Neuronal stem cell (in vitro differentiated cells): ENCODE results near the gene KCNE3.

Experiments used
- DNase-seq: peaks from one replicate; pipeline ENCODE4 v3.0.0-alpha.2; 2013; ENCODE audit warnings: low spot score
- H2AFZ ChIP-seq: one replicate; pipeline ENCODE4 v1.6.1; 2013; ENCODE audit warnings: mild to moderate bottlenecking, low read length, inconsistent platforms
- H2AK5ac ChIP-seq: 2 replicates; pipeline ENCODE4 v1.6.1; 2013; ENCODE audit warnings: low read depth, mild to moderate bottlenecking, inconsistent platforms, low read length, moderate library complexity, mixed read lengths
- H2BK120ac ChIP-seq: 2 replicates; pipeline ENCODE4 v1.6.1; 2013; ENCODE audit warnings: low read depth, mild to moderate bottlenecking, inconsistent platforms, low read length, moderate library complexity, mixed read lengths
- H2BK12ac ChIP-seq: one replicate; pipeline ENCODE4 v1.6.1; 2013; ENCODE audit warnings: low read length, inconsistent platforms
- H2BK15ac ChIP-seq: 2 replicates; pipeline ENCODE4 v1.6.1; 2013; ENCODE audit warnings: mild to moderate bottlenecking, low read length, inconsistent platforms, mixed read lengths
- H2BK5ac ChIP-seq: one replicate; pipeline ENCODE4 v1.6.1; 2013; ENCODE audit warnings: inconsistent platforms, mild to moderate bottlenecking, low read length, moderate library complexity
- H3K14ac ChIP-seq: one replicate; pipeline ENCODE4 v1.6.1; 2013; ENCODE audit warnings: low read length, inconsistent platforms
- H3K18ac ChIP-seq: 2 replicates; pipeline ENCODE4 v1.6.1; 2013; ENCODE audit warnings: low read length, inconsistent platforms
- H3K23ac ChIP-seq: 2 replicates; pipeline ENCODE4 v1.6.1; 2013; ENCODE audit warnings: low read depth, mild to moderate bottlenecking, mixed read lengths, low read length, inconsistent platforms; ENCODE audit not compliant: poor library complexity
- H3K27ac ChIP-seq: replicated peaks from 3 replicates; pipeline ENCODE4 v1.5.1; 2013; ENCODE audit warnings: low read length, inconsistent platforms
- H3K27me3 ChIP-seq, 3 experiments: 2 replicates each; pipeline ENCODE4 v1.6.1; 2013; ENCODE audit warnings: low read length in 3 of 3, mild to moderate bottlenecking in 2 of 3, inconsistent platforms in 1 of 3, low read depth in 1 of 3, mixed read lengths in 1 of 3, moderate library complexity in 1 of 3; ENCODE audit not compliant: control insufficient read depth in 3 of 3, insufficient read depth in 3 of 3
- H3K36me3 ChIP-seq, 2 donors: replicated peaks in 1 of 2; 2 replicates each; pipeline ENCODE4 v1.6.1; 2013; ENCODE audit warnings: low read length in 2 of 2; ENCODE audit not compliant: control insufficient read depth in 2 of 2, insufficient read depth in 2 of 2
- H3K4ac ChIP-seq: 2 replicates; pipeline ENCODE4 v1.6.1; 2013; ENCODE audit warnings: inconsistent platforms, mild to moderate bottlenecking, low read length, moderate library complexity
- H3K4me1 ChIP-seq, 2 donors: 1 replicate in 1 of 2; 2 replicates in 1 of 2; pipeline ENCODE4 v1.6.1; 2013; ENCODE audit warnings: low read length in 2 of 2, low read depth in 1 of 2; ENCODE audit not compliant: control insufficient read depth in 2 of 2, insufficient read depth in 1 of 2
- H3K4me2 ChIP-seq: one replicate; pipeline ENCODE4 v1.6.1; 2013; ENCODE audit warnings: mild to moderate bottlenecking, low read length, inconsistent platforms; ENCODE audit not compliant: insufficient read depth, poor library complexity, severe bottlenecking
- H3K4me3 ChIP-seq, 2 donors: 2 replicates each; pipeline ENCODE4 v1.5.1; 2013; ENCODE audit warnings: low read length in 2 of 2, mild to moderate bottlenecking in 2 of 2, inconsistent platforms in 1 of 2, moderate library complexity in 1 of 2
- H3K79me1 ChIP-seq: one replicate; pipeline ENCODE4 v1.6.1; 2013; ENCODE audit warnings: low read depth, mild to moderate bottlenecking, inconsistent platforms, low read length, moderate library complexity
- H3K9ac ChIP-seq: one replicate; pipeline ENCODE4 v1.6.1; 2013; ENCODE audit warnings: mild to moderate bottlenecking, low read depth, low read length, inconsistent platforms; ENCODE audit not compliant: poor library complexity
- H3K9me3 ChIP-seq, 2 donors: replicated peaks in 1 of 2; 2 replicates each; pipeline versions ENCODE3 to v1.6.1; 2013; ENCODE audit warnings: low read length in 2 of 2, mild to moderate bottlenecking in 2 of 2, inconsistent platforms in 1 of 2, low read depth in 1 of 2, mixed read lengths in 1 of 2, moderate library complexity in 1 of 2; ENCODE audit not compliant: control insufficient read depth in 2 of 2, insufficient read depth in 1 of 2
- H4K8ac ChIP-seq: one replicate; pipeline ENCODE4 v1.6.1; 2013; ENCODE audit warnings: low read depth, mild to moderate bottlenecking, inconsistent platforms, low read length, moderate library complexity
- H4K91ac ChIP-seq: one replicate; pipeline ENCODE4 v1.6.1; 2013; ENCODE audit warnings: low read length, low read depth, mild to moderate bottlenecking, inconsistent platforms; ENCODE audit not compliant: poor library complexity
- WGBS, 2 donors: extraction: QIAGEN DNeasy Blood & Tissue Kit; methylation state at CpG; one replicate each; pipeline ENCODE4 v1.1.7; 2013; ENCODE audit warnings: missing lambda C conversion rate in 2 of 2, mixed read lengths in 1 of 2; ENCODE audit not compliant: insufficient read length in 2 of 2, insufficient replicate concordance in 1 of 2; ENCODE audit errors: extremely low coverage in 2 of 2; 5-methylcytosine and 5-hydroxymethylcytosine counted together

Gene KCNE3

GRCh38 chr11:74437441-74438042, 29.8 kb downstream of the KCNE3 start:
- Histone ChIP-seq H2BK15ac (no peak overlapping the region), H3K4ac (no peak overlapping the region), H3K4me1 (no peaks in the 10 kb centered on the region), H3K14ac (no peak overlapping the region), H3K9ac (no peak overlapping the region), H3K4me2 (no peak overlapping the region), H3K79me1 (no peaks in the 10 kb centered on the region), H3K4me3 (no peak overlapping the region), H3K27ac (no peak overlapping the region), H4K91ac (no peak overlapping the region), H2BK120ac (no peak overlapping the region), H4K8ac (no peak overlapping the region), H3K36me3 (no peaks in the 10 kb centered on the region), H3K23ac (no peak overlapping the region), H2BK5ac (no peak overlapping the region), H3K27me3 (peaks cover 0 to 5% (median 0%) of the 10 kb centered on the region in 3 experiments), H3K9me3 (no peaks in the 10 kb centered on the region), H2AK5ac (no peak overlapping the region), H2BK12ac (no peak overlapping the region), H2AFZ (peak overlapping the region; percentile 42), H3K18ac (no peak overlapping the region)
- whole genome bisulfite sequencing, 2 donors: no CpG with 5 or more reads among the region's 1 CpG
- DNase-seq: no peak

GRCh38 chr11:74434528-74434927, 32.8 kb downstream of the KCNE3 start:
- no peak overlapping the region for H2AFZ ChIP-seq
- H3K36me3 ChIP-seq: no peaks in the 10 kb centered on the region
- no CpG with 5 or more reads among the region's 7 CpGs for WGBS, 2 donors
- H3K27ac ChIP-seq: no peak overlapping the region
- no peak overlapping the region for H3K9ac ChIP-seq
- no peaks in the 10 kb centered on the region for H3K9me3 ChIP-seq
- H3K4me2 ChIP-seq: no peak overlapping the region
- no peak overlapping the region for H2BK120ac ChIP-seq
- no peaks in the 10 kb centered on the region for H3K4me1 ChIP-seq
- H3K4ac ChIP-seq: no peak overlapping the region
- no peak overlapping the region for H2AK5ac ChIP-seq
- H3K79me1 ChIP-seq: no peaks in the 10 kb centered on the region
- peaks cover 0 to 5% (median 0%) of the 10 kb centered on the region in 3 experiments for H3K27me3 ChIP-seq
- H3K18ac ChIP-seq: no peak overlapping the region
- no peak overlapping the region for H4K91ac ChIP-seq
- H3K4me3 ChIP-seq: no peak overlapping the region
- H2BK15ac ChIP-seq: no peak overlapping the region
- H4K8ac ChIP-seq: no peak overlapping the region
- DNase-seq: no peak
- no peak overlapping the region for H2BK12ac ChIP-seq
- no peak overlapping the region for H3K23ac ChIP-seq
- no peak overlapping the region for H2BK5ac ChIP-seq
- no peak overlapping the region for H3K14ac ChIP-seq

- Histone ChIP-seq H3K18ac (no peak overlapping the region), H3K27me3 (no peaks in the 10 kb centered on the region), H2BK120ac (no peak overlapping the region), H2BK12ac (no peak overlapping the region), H3K9ac (no peak overlapping the region), H3K4ac (no peak overlapping the region), H3K23ac (no peak overlapping the region), H2AFZ (no peak overlapping the region), H4K8ac (no peak overlapping the region), H4K91ac (no peak overlapping the region), H3K14ac (no peak overlapping the region), H3K4me2 (no peak overlapping the region), H3K4me1 (no peaks in the 10 kb centered on the region), H3K27ac (no peak overlapping the region), H3K79me1 (no peaks in the 10 kb centered on the region), H3K36me3 (no peaks in the 10 kb centered on the region), H2AK5ac (no peak overlapping the region), H3K9me3 (no peaks in the 10 kb centered on the region), H3K4me3 (no peak overlapping the region), H2BK15ac (no peak overlapping the region), H2BK5ac (no peak overlapping the region)
- DNase-seq: no peak
- WGBS, 2 donors: no CpG with 5 or more reads among the region's 3 CpGs
These were observed 38.1 kb downstream of the KCNE3 start for GRCh38 chr11:74429205-74429604.

GRCh38 chr11:74427384-74427886, 39.9 kb downstream of the KCNE3 start:
- Histone ChIP-seq H4K91ac (no peak overlapping the region), H2AK5ac (no peak overlapping the region), H2BK5ac (no peak overlapping the region), H3K9me3 (no peaks in the 10 kb centered on the region), H4K8ac (no peak overlapping the region), H3K23ac (no peak overlapping the region), H3K36me3 (no peaks in the 10 kb centered on the region), H3K4ac (no peak overlapping the region), H3K27ac (no peak overlapping the region), H2BK120ac (no peak overlapping the region), H2BK15ac (no peak overlapping the region), H3K4me2 (no peak overlapping the region), H3K18ac (no peak overlapping the region), H3K27me3 (no peaks in the 10 kb centered on the region), H2AFZ (no peak overlapping the region), H3K4me3 (no peak overlapping the region), H2BK12ac (no peak overlapping the region), H3K9ac (no peak overlapping the region), H3K14ac (no peak overlapping the region), H3K79me1 (no peaks in the 10 kb centered on the region), H3K4me1 (no peaks in the 10 kb centered on the region)
- DNase-seq: no peak
- no CpG with 5 or more reads among the region's 4 CpGs for WGBS, 2 donors
